Upper lobe of left lung (tissue), 4 donors: ENCODE results near the gene MYZAP.

Experiments
- EP300 ChIP-seq, 4 donors: sonication (generic); formaldehyde crosslinking; IDR thresholded peaks; one replicate each; pipeline ENCODE4 v1.5.1; 2017; ENCODE audit warnings: antibody characterized with exemption in 4 of 4, control low read depth in 2 of 4
- POLR2A ChIP-seq, 4 donors: fragments of 450-650 bp; IDR thresholded peaks; one replicate each; pipeline ENCODE4 v1.5.1; 2016 to 2017; ENCODE audit warnings: antibody characterized with exemption in 4 of 4, mild to moderate bottlenecking in 2 of 4
- TF ChIP-seq, protein P1 (sequence below), 6 experiments: fragments of 450-650 bp in 4 of 6; fragments of 200-600 bp in 2 of 6; sonication (generic) in 2 of 6; IDR thresholded peaks; one replicate each; pipeline ENCODE4 v1.5.1; 2016 to 2019; ENCODE audit warnings: antibody characterized with exemption in 6 of 6

DNA sequence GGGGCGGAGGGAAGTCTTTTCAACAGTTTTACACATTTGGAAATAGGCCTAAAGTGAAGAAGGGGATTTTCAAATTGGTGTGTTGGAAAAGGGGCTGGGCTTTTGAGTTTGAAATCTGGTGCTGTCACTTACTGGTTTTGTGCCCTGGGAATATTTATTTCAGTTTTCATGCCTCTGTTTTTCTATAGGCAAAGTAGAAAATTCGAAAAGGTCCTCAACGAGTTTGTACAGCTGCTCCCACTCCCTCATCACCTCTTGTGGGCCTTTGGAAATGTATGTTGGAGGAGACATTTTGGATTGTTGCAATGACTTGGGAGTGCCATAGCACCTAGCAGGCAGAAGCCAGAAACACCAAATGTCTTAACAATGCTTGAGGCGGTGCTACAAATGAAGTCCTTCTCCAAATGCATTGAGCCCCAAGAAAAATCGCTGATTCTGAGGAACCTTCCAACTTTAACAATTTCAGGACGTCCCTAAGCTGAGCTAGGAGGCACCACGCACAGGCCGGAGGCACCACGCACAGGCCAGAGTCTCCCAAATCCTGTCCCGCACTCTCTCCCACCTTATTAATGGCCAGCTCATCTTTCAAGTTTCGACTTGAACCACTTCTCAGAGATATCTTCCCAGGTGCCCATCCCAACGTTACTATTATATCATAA is 114.2 kb downstream of the MYZAP start:
- TF ChIP-seq EP300 (IDR thresholded peaks at IDR 0.05) (no peak), POLR2A (IDR thresholded peaks at IDR 0.05) (no peak)
- TF ChIP-seq, protein P1, sequence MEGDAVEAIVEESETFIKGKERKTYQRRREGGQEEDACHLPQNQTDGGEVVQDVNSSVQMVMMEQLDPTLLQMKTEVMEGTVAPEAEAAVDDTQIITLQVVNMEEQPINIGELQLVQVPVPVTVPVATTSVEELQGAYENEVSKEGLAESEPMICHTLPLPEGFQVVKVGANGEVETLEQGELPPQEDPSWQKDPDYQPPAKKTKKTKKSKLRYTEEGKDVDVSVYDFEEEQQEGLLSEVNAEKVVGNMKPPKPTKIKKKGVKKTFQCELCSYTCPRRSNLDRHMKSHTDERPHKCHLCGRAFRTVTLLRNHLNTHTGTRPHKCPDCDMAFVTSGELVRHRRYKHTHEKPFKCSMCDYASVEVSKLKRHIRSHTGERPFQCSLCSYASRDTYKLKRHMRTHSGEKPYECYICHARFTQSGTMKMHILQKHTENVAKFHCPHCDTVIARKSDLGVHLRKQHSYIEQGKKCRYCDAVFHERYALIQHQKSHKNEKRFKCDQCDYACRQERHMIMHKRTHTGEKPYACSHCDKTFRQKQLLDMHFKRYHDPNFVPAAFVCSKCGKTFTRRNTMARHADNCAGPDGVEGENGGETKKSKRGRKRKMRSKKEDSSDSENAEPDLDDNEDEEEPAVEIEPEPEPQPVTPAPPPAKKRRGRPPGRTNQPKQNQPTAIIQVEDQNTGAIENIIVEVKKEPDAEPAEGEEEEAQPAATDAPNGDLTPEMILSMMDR (IDR thresholded peaks at IDR 0.05) = no peak
